GM21367 (cell line): Measurements from ENCODE around the gene THTPA.
A peak's percentile ranks its signal among the peaks of the same experiment; 100 is the strongest.
"Not testable (repeated sequence)": the region's sequence is repeated elsewhere in the genome, so short reads cannot be mapped to it uniquely, and the experiment has no call there.

ENCODE experiments used
- ATAC-seq: cut with Tn5 transposase; IDR thresholded peaks from one replicate; pipeline ENCODE4 v1.9.1; 2021; ENCODE audit not compliant: unreplicated experiment

Gene THTPA

DNA sequence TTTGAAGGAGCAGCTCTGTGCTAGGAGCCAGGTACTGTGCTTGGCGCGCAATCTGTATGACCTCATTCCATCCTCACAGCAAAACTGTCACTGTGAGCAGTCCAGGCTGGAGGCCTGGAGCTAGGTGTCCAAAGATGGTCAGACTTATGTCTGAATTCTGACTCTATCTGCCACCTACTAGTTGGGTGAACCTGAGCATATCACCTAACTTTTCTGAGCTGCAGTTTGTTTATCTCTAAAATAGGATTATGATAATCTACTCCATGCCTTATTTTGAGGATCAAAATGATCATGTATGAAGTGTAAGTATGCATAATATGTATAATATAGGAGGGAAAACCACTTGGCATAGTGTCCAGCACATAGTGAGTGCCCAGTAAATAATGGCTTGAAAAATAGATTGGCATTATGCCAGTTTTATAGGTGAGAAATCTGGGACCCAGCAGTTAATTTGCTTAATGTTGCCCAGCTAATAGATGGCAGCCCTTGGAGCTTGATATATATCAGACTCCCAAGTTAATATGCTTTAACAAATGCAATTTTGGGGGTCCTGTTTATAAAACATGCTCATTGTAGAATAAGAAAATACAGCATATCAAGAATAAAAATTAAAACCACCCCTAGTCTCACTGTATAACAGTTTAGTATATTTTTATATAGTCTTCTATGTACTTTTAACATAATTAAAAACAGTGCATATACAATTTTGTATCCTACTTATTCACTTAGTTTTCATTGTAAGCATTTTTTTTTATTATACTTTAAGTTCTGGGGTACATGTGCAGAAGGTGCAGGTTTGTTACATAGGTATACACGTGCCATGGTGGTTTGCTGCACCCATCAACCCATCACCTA is 27.1 kb downstream of the THTPA start:
- no peak for ATAC-seq

DNA sequence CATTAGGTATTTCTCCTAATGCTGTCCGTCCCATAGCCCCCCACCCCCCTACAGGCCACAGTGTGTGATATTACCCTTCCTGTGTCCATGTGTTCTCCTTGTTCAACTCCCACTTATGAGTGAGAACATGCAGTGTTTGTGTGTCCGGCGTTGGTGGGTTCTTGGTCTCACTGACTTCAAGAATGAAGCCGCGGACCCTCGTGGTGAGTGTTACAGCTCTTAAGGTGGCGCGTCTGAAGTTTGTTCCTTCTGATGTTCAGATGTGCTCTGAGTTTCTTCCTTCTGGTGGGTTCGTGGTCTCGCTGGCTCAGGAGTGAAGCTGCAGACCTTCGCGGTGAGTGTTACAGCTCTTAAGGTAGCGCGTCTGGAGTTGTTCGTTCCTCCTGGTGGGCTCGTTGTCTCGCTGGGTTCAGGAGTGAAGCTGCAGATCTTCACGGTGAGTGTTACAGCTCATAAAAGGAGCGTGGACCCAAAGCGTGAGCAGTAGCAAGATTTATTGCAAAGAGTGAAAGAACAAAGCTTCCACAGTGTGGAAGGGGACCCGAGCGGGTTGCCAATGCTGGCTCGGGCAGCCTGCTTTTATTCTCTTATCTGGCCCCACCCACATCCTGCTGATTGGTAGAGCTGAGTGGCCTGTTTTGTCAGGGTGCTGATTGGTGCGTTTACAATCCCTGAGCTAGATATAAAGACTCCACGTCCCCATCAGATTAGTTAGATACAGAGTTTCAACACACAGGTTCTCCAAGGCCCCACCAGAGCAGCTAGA is 27.9 kb downstream of the THTPA start:
- not testable (repeated sequence) for ATAC-seq

DNA sequence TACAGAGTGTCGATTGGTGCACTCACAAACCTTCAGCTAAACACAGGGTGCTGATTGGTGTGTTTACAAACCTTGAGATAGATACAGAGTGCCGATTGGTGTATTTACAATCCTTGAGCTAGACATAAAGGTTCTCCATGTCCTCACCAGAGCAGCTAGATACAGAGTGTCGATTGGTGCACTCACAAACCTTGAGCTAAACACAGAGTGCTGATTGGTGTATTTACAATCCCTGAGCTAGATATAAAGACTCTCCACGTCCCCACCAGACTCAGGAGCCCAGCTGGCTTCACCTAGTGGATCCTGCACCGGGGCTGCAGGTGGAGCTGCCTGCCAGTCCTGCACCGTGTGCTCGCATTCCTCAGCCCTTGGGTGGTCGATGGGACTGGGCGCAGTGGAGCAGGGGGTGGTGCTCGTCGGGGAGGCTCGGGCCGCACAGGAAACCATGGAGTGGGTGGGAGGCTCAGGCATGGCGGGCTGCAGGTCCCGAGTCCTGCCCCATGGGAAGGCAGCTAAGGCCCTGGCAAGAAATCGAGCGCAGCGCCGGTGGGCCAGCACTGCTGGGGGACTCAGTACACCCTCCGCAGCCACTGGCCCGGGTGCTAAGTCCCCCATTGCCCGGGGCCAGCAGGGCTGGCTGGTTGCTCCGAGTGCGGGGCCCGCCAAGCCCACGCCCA is 28.6 kb downstream of the THTPA start:
- not testable (repeated sequence) for ATAC-seq

DNA sequence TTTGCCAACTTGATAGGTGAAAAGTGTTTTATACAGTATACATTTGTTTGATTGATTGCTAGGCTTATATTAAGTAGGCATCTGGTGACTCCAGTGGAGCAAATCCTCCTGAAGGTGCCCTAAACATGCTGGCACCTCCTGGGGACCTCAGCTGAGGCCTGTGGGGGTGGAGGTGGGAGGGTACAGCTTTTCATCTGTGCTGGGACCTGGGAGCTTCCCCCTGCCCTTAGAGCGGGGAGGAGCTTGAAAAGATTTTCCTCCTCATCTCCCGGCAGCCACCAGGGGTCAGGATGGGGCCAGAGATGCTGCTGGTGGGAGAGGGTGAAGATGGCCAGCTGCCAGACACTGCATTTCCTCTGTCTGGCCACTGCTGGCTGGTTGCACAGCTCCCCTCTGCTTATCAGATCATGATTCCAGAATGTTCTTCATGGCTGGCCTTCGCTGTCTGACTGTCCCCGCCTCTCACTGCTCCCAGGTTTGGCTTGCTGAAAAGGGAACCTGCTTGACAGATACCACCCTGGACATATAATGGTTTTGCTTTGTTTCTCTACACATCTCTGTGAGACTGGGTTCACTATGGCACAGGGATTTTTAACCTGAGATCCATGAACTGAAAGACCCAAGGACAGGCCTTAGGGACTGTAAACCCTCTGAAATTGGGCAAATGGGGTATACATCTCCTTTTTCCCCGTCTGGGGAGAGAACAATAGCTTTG is 33.0 kb downstream of the THTPA start:
- ATAC-seq = peak; percentile 99

DNA sequence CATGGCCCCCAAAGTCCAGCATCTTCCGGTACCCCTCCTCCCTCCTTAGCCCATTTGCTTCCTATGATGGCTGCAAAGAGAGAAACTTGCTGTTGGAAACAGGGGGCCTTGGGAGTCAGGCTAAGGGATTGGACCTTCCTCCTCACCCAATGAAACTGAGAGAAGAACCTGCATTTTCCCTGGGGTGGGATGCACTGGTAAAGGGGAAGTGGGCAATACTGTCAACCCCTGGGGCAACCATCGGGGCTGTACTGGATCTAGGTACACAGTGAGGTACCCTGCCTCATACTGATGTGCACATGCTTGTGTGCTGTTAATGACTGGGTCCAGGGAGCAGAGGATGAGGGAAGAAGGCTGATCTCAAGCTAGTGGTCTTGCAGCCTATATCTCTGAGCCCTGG is 33.5 kb downstream of the THTPA start:
- ATAC-seq = no peak

- ATAC-seq = no peak
These were observed 34.1 kb downstream of the THTPA start for GRCh38 chr14:23590198-23590597.

DNA sequence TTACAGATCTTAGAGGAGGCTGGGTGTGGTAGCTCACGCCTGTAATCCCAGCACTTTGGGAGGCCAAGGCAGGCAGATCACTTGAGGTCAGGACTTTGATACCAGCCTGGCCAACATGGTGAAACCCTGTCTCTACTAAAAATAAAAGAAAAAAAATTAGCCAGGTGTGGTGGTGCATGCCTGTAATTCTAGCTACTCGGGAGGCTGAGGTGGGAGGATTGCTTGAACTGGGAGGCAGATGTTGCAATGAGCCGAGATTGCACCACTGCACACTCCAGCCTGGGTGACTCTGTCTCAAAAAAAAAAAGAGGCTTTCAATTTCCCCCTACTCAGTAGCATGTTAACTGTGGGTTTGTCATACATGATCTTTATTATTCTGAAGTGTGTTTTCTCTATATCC is 38.1 kb downstream of the THTPA start:
- not testable (repeated sequence) for ATAC-seq

GRCh38 chr14:23600322-23600707 is 44.2 kb downstream of the THTPA start:
- ATAC-seq = no peak

GRCh38 chr14:23600806-23601205 is 44.7 kb downstream of the THTPA start:
- ATAC-seq = no peak

DNA sequence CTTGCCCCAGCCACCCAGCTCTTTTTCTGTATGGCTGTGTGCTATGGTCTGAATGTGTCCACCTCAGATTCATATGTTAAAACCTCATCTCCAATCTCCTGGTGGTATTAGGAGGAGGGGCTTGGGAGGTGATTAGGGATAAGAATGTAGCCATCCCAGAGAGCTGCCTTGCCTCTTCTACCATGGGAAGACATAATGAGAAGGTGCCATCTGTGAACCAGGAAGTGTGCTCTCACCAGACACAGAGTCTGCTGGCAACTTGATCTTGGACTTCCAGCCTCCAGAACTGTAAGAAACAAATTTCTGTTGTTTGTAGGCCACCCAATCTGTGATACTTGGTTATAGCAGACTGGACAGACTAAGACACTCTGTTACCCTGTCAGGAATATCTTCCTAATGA is 45.4 kb downstream of the THTPA start:
- ATAC-seq = no peak

DNA sequence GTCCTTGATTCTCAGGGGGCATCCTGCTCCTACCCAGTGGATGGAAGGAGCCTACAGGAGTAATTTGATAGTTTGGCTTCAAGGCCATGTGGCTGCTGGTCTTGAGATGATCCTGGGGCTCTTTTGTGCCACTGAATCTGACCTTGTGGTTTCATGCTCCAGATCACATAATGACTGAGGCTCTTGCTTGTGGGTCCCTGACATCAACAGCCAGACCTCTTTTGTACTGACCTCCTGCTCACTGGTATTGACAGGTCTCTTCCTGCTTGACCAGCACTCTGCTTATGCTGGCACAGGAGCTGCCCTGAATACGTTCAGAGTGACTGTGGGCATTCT is 45.7 kb downstream of the THTPA start:
- no peak for ATAC-seq

DNA sequence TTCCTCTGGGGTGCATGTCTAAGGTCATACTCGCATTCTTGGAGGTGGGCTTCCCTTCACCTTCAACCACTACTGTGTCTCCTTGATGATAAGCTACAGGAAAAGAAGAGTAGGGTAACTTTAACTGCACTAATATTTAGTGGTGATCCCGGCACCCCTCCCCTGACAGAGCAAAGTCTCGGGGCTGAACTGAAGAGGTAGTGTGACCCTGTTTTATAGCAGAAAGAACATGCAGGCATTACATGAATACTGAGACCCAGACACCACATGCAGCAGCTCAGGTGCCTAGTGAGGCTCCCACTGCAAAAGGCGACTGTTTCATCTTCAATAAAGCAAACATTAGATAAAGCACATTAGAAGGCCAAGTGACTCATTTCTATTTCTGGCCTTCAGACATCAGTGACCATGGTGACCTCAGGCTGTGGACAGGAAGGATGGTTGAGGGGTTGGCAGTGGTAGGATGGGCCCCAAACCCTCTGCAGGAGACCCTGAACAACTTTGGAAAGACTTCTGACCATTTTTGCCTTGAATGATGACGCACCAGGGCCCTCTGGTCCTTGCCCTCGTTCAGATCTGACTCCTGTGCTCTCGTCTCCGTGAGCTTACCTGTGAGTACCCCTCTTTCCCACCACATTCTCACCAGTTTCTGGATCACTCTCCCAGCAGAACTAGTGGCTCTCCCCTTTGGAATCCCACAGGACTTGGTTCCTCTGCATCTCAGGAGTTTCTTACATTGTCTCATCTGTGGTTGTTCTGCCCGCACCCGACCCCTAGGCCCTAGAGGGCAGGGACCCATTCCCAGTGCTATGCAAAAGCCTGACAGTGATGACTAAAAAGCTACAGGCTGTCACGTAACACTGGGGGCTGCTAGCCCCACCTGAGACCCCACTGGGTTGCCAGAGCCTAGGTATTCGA is 46.4 kb downstream of the THTPA start:
- ATAC-seq = no peak

GRCh38 chr14:23603103-23603502 is 47.0 kb downstream of the THTPA start:
- ATAC-seq = no peak

GRCh38 chr14:23604148-23604547 is 48.1 kb downstream of the THTPA start:
- ATAC-seq = no peak

DNA sequence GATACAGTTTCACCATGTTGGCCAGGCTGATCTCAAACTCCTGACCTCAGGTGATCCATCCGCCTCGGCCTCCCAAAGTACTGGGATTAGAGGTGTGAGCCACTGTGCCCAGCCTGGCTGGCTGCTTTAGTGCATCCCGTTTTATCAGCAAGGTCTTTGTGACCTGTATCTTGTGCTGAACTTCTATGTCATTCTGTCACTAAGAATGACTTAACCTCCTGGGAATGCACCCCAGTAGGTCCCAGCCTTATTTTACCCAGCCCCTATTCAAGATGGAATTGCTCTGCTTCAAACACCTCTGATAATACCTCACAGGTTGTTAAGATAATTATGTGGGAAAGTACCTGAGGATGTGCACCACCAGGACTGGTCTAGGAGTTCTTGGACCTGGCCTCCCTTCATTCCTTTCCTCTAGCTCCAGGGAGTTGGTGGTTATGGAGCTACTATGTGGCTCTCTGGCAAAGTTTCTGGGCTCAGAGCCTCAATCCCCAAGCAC is 48.7 kb downstream of the THTPA start:
- no peak for ATAC-seq

GRCh38 chr14:23605931-23606585 is 50.0 kb downstream of the THTPA start:
- ATAC-seq = peak; percentile 86

GRCh38 chr14:23608454-23608853 is 52.4 kb downstream of the THTPA start:
- no peak for ATAC-seq

GRCh38 chr14:23609001-23609400 is 52.9 kb downstream of the THTPA start:
- ATAC-seq = no peak

- not testable (repeated sequence) for ATAC-seq
These were observed 53.5 kb downstream of the THTPA start for GRCh38 chr14:23609411-23610089.
